ENCODE measurements around the gene SYNPO2. TPM values are rescaled to one million over a fixed set of nuclear protein-coding genes. Genes with fewer than 3 reads are reported as not detected.
"Not testable (repeated sequence)": the region's sequence is repeated elsewhere in the genome, so short reads cannot be mapped to it uniquely, and the experiment has no call there.

SYNPO2 gene
- total RNA-seq, 1 donor from 2014 or later: 0.16 TPM

GRCh38 chr4:118957722-118958445 is 69.2 kb downstream of the SYNPO2 start:
- intact Hi-C loops (cut with micrococcal nuclease): no loop called here
- H3K27me3 Mint-ChIP-seq: peaks cover 17% of the 10 kb centered on the region
- no peaks in the 10 kb centered on the region for H3K36me3 Mint-ChIP-seq (ENCODE audit: low read depth)
- no peak overlapping the region for H3K4me3 Mint-ChIP-seq
- H3K27ac Mint-ChIP-seq: no peak overlapping the region
- no peaks in the 10 kb centered on the region for H3K4me1 Mint-ChIP-seq
- no peak for DNase-seq
- H3K9me3 Mint-ChIP-seq: no peaks in the 10 kb centered on the region

GRCh38 chr4:118962540-118962939 is 73.9 kb downstream of the SYNPO2 start:
- H3K9me3 Mint-ChIP-seq: no peaks in the 10 kb centered on the region
- no peak overlapping the region for H3K4me3 Mint-ChIP-seq
- intact Hi-C loops (cut with micrococcal nuclease): no loop called here
- H3K4me1 Mint-ChIP-seq: peaks cover under 1% of the 10 kb centered on the region
- no peak overlapping the region for H3K27ac Mint-ChIP-seq
- H3K27me3 Mint-ChIP-seq: peaks cover 11% of the 10 kb centered on the region
- no peak for DNase-seq
- H3K36me3 Mint-ChIP-seq (ENCODE audit: low read depth): no peaks in the 10 kb centered on the region

- intact Hi-C loops (cut with micrococcal nuclease): no loop called here
- Mint-ChIP-seq H3K4me1 (peaks cover 11% of the 10 kb centered on the region), H3K36me3 (ENCODE audit: low read depth) (no peaks in the 10 kb centered on the region), H3K9me3 (no peaks in the 10 kb centered on the region), H3K27me3 (peaks cover 5% of the 10 kb centered on the region), H3K27ac (no peak overlapping the region), H3K4me3 (no peak overlapping the region)
- no peak for DNase-seq
These were observed 76.3 kb downstream of the SYNPO2 start for GRCh38 chr4:118964891-118965411.

GRCh38 chr4:118967393-118967792 is 78.7 kb downstream of the SYNPO2 start:
- no peaks in the 10 kb centered on the region for H3K9me3 Mint-ChIP-seq
- H3K27me3 Mint-ChIP-seq: peaks cover 6% of the 10 kb centered on the region
- H3K4me1 Mint-ChIP-seq: peaks cover 11% of the 10 kb centered on the region
- DNase-seq: no peak
- no peak overlapping the region for H3K4me3 Mint-ChIP-seq
- intact Hi-C loops (cut with micrococcal nuclease): no loop called here
- no peak overlapping the region for H3K27ac Mint-ChIP-seq
- no peaks in the 10 kb centered on the region for H3K36me3 Mint-ChIP-seq (ENCODE audit: low read depth)

- peak; percentile 73 for DNase-seq
- H3K9me3 Mint-ChIP-seq: no peaks in the 10 kb centered on the region
- H3K4me1 Mint-ChIP-seq: peaks cover 11% of the 10 kb centered on the region
- H3K4me3 Mint-ChIP-seq: no peak overlapping the region
- no peak overlapping the region for H3K27ac Mint-ChIP-seq
- H3K27me3 Mint-ChIP-seq: peaks cover 2% of the 10 kb centered on the region
- intact Hi-C loops (cut with micrococcal nuclease): no loop called here
- H3K36me3 Mint-ChIP-seq (ENCODE audit: low read depth): no peaks in the 10 kb centered on the region
These were observed 79.4 kb downstream of the SYNPO2 start for GRCh38 chr4:118968005-118968404.

GRCh38 chr4:118968813-118969212 is 80.2 kb downstream of the SYNPO2 start:
- H3K4me1 Mint-ChIP-seq: peaks cover 11% of the 10 kb centered on the region
- H3K9me3 Mint-ChIP-seq: no peaks in the 10 kb centered on the region
- H3K27ac Mint-ChIP-seq: no peak overlapping the region
- no peak overlapping the region for H3K4me3 Mint-ChIP-seq
- no peaks in the 10 kb centered on the region for H3K36me3 Mint-ChIP-seq (ENCODE audit: low read depth)
- H3K27me3 Mint-ChIP-seq: peaks cover 2% of the 10 kb centered on the region
- intact Hi-C loops (cut with micrococcal nuclease): no loop called here
- DNase-seq: no peak

GRCh38 chr4:118969359-118969758 is 80.7 kb downstream of the SYNPO2 start:
- intact Hi-C loops (cut with micrococcal nuclease): no loop called here
- H3K27ac Mint-ChIP-seq: no peak overlapping the region

GRCh38 chr4:118972167-118972566 is 83.5 kb downstream of the SYNPO2 start:
- intact Hi-C loops (cut with micrococcal nuclease): loop anchor here (5.0 kb wide), 1 partner anchor 200 kb away; no protein-coding TSS in a partner anchor
- peaks cover 2% of the 10 kb centered on the region for H3K27me3 Mint-ChIP-seq
- H3K9me3 Mint-ChIP-seq: no peaks in the 10 kb centered on the region
- H3K4me1 Mint-ChIP-seq: peaks cover 11% of the 10 kb centered on the region
- no peak for DNase-seq
- H3K36me3 Mint-ChIP-seq (ENCODE audit: low read depth): no peaks in the 10 kb centered on the region
- no peak overlapping the region for H3K27ac Mint-ChIP-seq
- H3K4me3 Mint-ChIP-seq: no peak overlapping the region

More at GRCh38 chr4:118969359-118969758, 80.7 kb downstream of the SYNPO2 start:
- H3K9me3 Mint-ChIP-seq: no peaks in the 10 kb centered on the region
- H3K27me3 Mint-ChIP-seq: peaks cover 2% of the 10 kb centered on the region
- DNase-seq: no peak
- H3K36me3 Mint-ChIP-seq (ENCODE audit: low read depth): no peaks in the 10 kb centered on the region
- peaks cover 11% of the 10 kb centered on the region for H3K4me1 Mint-ChIP-seq
- no peak overlapping the region for H3K4me3 Mint-ChIP-seq

- intact Hi-C loops (cut with micrococcal nuclease): loop anchor here (5.0 kb wide), 1 partner anchor 201 kb away; no protein-coding TSS in a partner anchor
- no peak overlapping the region for H3K4me3 Mint-ChIP-seq
- no peaks in the 10 kb centered on the region for H3K9me3 Mint-ChIP-seq
- H3K27ac Mint-ChIP-seq: no peak overlapping the region
- DNase-seq: no peak
- H3K27me3 Mint-ChIP-seq: peaks cover 2% of the 10 kb centered on the region
- peaks cover 2% of the 10 kb centered on the region for H3K4me1 Mint-ChIP-seq
- no peaks in the 10 kb centered on the region for H3K36me3 Mint-ChIP-seq (ENCODE audit: low read depth)
These were observed 84.6 kb downstream of the SYNPO2 start for GRCh38 chr4:118973295-118973694.

- intact Hi-C loops (cut with micrococcal nuclease): loop anchor here (5.0 kb wide), 1 partner anchor 202 kb away; no protein-coding TSS in a partner anchor
- H3K9me3 Mint-ChIP-seq: no peaks in the 10 kb centered on the region
- no peak overlapping the region for H3K4me3 Mint-ChIP-seq
- no peaks in the 10 kb centered on the region for H3K36me3 Mint-ChIP-seq (ENCODE audit: low read depth)
- H3K4me1 Mint-ChIP-seq: no peaks in the 10 kb centered on the region
- H3K27ac Mint-ChIP-seq: no peak overlapping the region
- peaks cover 2% of the 10 kb centered on the region for H3K27me3 Mint-ChIP-seq
- DNase-seq: no peak
These were observed 86.1 kb downstream of the SYNPO2 start for GRCh38 chr4:118974758-118975157.

GRCh38 chr4:118975449-118976192 is 87.0 kb downstream of the SYNPO2 start:
- Mint-ChIP-seq H3K27me3 (peaks cover 2% of the 10 kb centered on the region), H3K27ac (no peak overlapping the region), H3K4me1 (no peaks in the 10 kb centered on the region), H3K9me3 (no peaks in the 10 kb centered on the region), H3K36me3 (ENCODE audit: low read depth) (no peaks in the 10 kb centered on the region), H3K4me3 (no peak overlapping the region)
- no peak for DNase-seq
- intact Hi-C loops (cut with micrococcal nuclease): no loop called here

GRCh38 chr4:118976193-118976560 is 87.5 kb downstream of the SYNPO2 start:
- H3K4me3 Mint-ChIP-seq; H3K27ac Mint-ChIP-seq; H3K36me3 Mint-ChIP-seq (ENCODE audit: low read depth); DNase-seq; intact Hi-C loops (cut with micrococcal nuclease); H3K9me3 Mint-ChIP-seq; H3K27me3 Mint-ChIP-seq; H3K4me1 Mint-ChIP-seq: not testable (repeated sequence)

- H3K27ac Mint-ChIP-seq; H3K4me3 Mint-ChIP-seq; H3K36me3 Mint-ChIP-seq (ENCODE audit: low read depth); H3K9me3 Mint-ChIP-seq; H3K4me1 Mint-ChIP-seq; DNase-seq; intact Hi-C loops (cut with micrococcal nuclease); H3K27me3 Mint-ChIP-seq: not testable (repeated sequence)
These were observed 88.4 kb downstream of the SYNPO2 start for GRCh38 chr4:118977100-118977499.

- no peak overlapping the region for H3K4me3 Mint-ChIP-seq
- H3K27ac Mint-ChIP-seq: no peak overlapping the region
- H3K27me3 Mint-ChIP-seq: peaks cover 12% of the 10 kb centered on the region
- H3K4me1 Mint-ChIP-seq: no peaks in the 10 kb centered on the region
- H3K36me3 Mint-ChIP-seq (ENCODE audit: low read depth): no peaks in the 10 kb centered on the region
- intact Hi-C loops (cut with micrococcal nuclease): loop anchor here (2.0 kb wide), 1 partner anchor 63 kb away; no protein-coding TSS in a partner anchor
- H3K9me3 Mint-ChIP-seq: no peaks in the 10 kb centered on the region
- no peak for DNase-seq
These were observed 91.1 kb downstream of the SYNPO2 start for GRCh38 chr4:118979712-118980111.

All from activated CD4-positive, alpha-beta T cell treated with anti-CD3 and anti-CD28 coated beads, Interleukin-2, amount 10 ng/mL, durations not matched to agents 24 days and 14 days (primary cell).